RWPE1 (cell line): ENCODE results near the gene AGAP1.
"Not testable (repeated sequence)": the region's sequence is repeated elsewhere in the genome, so short reads cannot be mapped to it uniquely, and the experiment has no call there.

Experiments used
- CTCF ChIA-PET: fragments of 350-600 bp; sonication (Branson Sonifier 250); formaldehyde crosslinking; extraction: SDS; loops from one replicate; lab custom pipeline; 2021; lab: Yijun Ruan, JAX
- POLR2A ChIA-PET: fragments of 400-600 bp; formaldehyde crosslinking; extraction: SDS; loops from one replicate; lab custom pipeline; 2020; ENCODE audit warnings: antibody characterized with exemption; ENCODE audit not compliant: low non-redundant PET; lab: Yijun Ruan, JAX
- DNase-seq: peaks from one replicate; pipeline ENCODE4 v3.0.0; 2012; ENCODE audit warnings: low spot score
- H3K27ac ChIP-seq: fragments of 450-650 bp; 2 replicates; pipeline ENCODE4 v1.5.1; 2017
- CTCF ChIP-seq: fragments of 450-650 bp; conservative IDR thresholded peaks from 2 replicates; pipeline ENCODE4 v1.5.1; 2017; ENCODE audit warnings: low read depth, mild to moderate bottlenecking

The AGAP1 gene

GRCh38 chr2:236057375-236057774, 563.5 kb downstream of the AGAP1 start:
- CTCF ChIA-PET = no interaction called here
- no peak for DNase-seq
- no peak overlapping the region for H3K27ac ChIP-seq
- TF ChIP-seq CTCF = no peak
- POLR2A ChIA-PET = no interaction called here

- H3K27ac ChIP-seq = no peak overlapping the region
- TF ChIP-seq CTCF = no peak
- CTCF ChIA-PET = interaction anchor here (0.6 kb wide), 2 partner anchors 148 to 1482 kb away, joined by 6 to 7 read pairs; no protein-coding TSS in a partner anchor
- DNase-seq = no peak
- POLR2A ChIA-PET = no interaction called here
Observed at GRCh38 chr2:236061497-236061896, 567.7 kb downstream of the AGAP1 start.

GRCh38 chr2:236061899-236062298, 568.1 kb downstream of the AGAP1 start:
- ChIA-PET POLR2A (no interaction called here), CTCF (interaction anchor here (0.6 kb wide), 2 partner anchors 148 to 1482 kb away, joined by 6 to 7 read pairs; no protein-coding TSS in a partner anchor)
- TF ChIP-seq CTCF = no peak
- DNase-seq = no peak
- H3K27ac ChIP-seq = no peak overlapping the region

- DNase-seq, POLR2A ChIA-PET, H3K27ac ChIP-seq: not testable (repeated sequence)
- CTCF ChIA-PET = interaction anchor here (0.6 kb wide), 1 partner anchor 1707 kb away, joined by 4 read pairs; no protein-coding TSS in a partner anchor
Observed at GRCh38 chr2:236062806-236063205, 569.0 kb downstream of the AGAP1 start.

GRCh38 chr2:236063994-236064393, 570.2 kb downstream of the AGAP1 start:
- no peak for TF ChIP-seq CTCF
- CTCF ChIA-PET = interaction anchor here (0.7 kb wide), 1 partner anchor 97 kb away, joined by 3 read pairs; no protein-coding TSS in a partner anchor
- POLR2A ChIA-PET = no interaction called here
- no peak for DNase-seq
- H3K27ac ChIP-seq = no peak overlapping the region

GRCh38 chr2:236065314-236066160, 571.7 kb downstream of the AGAP1 start:
- ChIA-PET POLR2A (no interaction called here), CTCF (no interaction called here)
- no peak for TF ChIP-seq CTCF
- DNase-seq = no peak
- H3K27ac ChIP-seq = no peak overlapping the region

GRCh38 chr2:236070236-236070635, 576.4 kb downstream of the AGAP1 start:
- ChIA-PET CTCF (no interaction called here), POLR2A (no interaction called here)
- H3K27ac ChIP-seq = no peak overlapping the region
- no peak for TF ChIP-seq CTCF
- DNase-seq = no peak
